ENCODE data around the gene FXYD3.

- TF ChIP-seq REST (IDR thresholded peaks at IDR 0.05; ENCODE audit: unreplicated experiment) (no peak), CTCF (conservative IDR thresholded peaks at IDR 0.05; ENCODE audit: low read depth in 2 of 2) (no peak), EZH2 (IDR thresholded peaks at IDR 0.05; ENCODE audit: low read depth, unreplicated experiment) (no peak), EZH2phosphoT487 (IDR thresholded peaks at IDR 0.05; ENCODE audit: unreplicated experiment) (no peak), NANOG (IDR thresholded peaks at IDR 0.05; ENCODE audit: borderline replicate concordance) (no peak), JUNB (IDR thresholded peaks at IDR 0.05; ENCODE audit: unreplicated experiment) (no peak), POLR2AphosphoS5 (IDR thresholded peaks at IDR 0.05; ENCODE audit: low read depth) (no peak), CREB1 (CRISPR knock-in tag; IDR thresholded peaks at IDR 0.05; ENCODE audit: low read depth) (no peak), ETS1 (IDR thresholded peaks at IDR 0.05) (no peak), ZNF462 (CRISPR knock-in tag; IDR thresholded peaks at IDR 0.05) (no peak)
Observed at GRCh38 chr19:35136977-35137702, 21.5 kb downstream of the FXYD3 start.

Data from GM23338 (cell line).